Measurements from ENCODE around the gene SPECC1. TPM values are rescaled to one million over a fixed set of nuclear protein-coding genes. Genes with fewer than 3 reads are reported as not detected.

The SPECC1 gene
- total and polyA plus RNA-seq, 2 donors (not counting 1 experiment from before 2014, with no cell fraction given), result 13.4 to 30.9 TPM

DNA sequence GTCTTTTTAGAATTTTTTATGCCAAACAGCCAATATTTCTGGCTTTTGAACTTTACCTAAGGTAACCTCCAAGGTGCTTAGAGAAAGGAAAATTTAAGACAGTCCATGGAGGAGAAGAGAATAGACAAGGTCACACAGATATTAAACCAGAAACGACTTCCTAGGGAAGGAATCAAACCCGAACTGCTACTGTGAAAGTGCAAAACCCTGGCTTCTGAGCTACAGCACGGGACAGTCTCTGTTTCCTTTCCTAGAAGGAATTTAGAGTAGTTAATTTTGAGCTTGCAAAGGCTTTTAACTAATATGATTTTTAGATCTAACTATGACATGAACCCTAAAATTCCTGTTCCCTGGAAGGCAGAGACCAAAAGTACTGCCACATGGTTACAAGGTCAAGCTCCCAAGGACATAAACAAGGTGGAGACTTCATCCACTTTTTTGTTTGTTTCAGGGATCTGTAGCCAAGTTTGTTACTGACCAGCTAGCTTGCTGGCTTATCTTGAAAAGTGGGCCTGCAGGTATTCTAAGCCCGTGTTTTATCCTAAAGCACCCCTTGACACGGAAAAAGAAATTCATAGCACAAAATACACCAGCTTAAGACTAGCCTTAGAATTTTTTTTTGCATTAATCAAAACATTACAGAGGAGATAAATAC, 188.2 kb downstream of the SPECC1 start:
- Histone ChIP-seq H3K27ac (ENCODE audit: insufficient read depth, low read length) (no peak overlapping the region), H4K20me1 (ENCODE audit: control insufficient read depth, extremely low read depth, insufficient read depth, low read length) (no peaks in the 10 kb centered on the region), H3K4me3 (replicated peaks in 1 of 4; ENCODE audit: control extremely low read depth in 1 of 4, insufficient read depth in 1 of 4, low read depth in 3 of 4, low read length in 4 of 4) (no peak overlapping the region), H3K4me2 (ENCODE audit: extremely low read depth, insufficient read depth, low read length) (no peak overlapping the region), H3K36me3 (ENCODE audit: control insufficient read depth, insufficient read depth, low read length) (no peaks in the 10 kb centered on the region), H3K9ac (ENCODE audit: insufficient read depth, low read length) (no peak overlapping the region), H2AFZ (ENCODE audit: low read length) (no peak overlapping the region), H3K27me3 (ENCODE audit: control insufficient read depth, insufficient read depth, low read length) (no peaks in the 10 kb centered on the region), H3K9me3 (ENCODE audit: control insufficient read depth, insufficient read depth, low read depth, low read length) (no peaks in the 10 kb centered on the region), H3K79me2 (ENCODE audit: control insufficient read depth, insufficient read depth, low read length) (no peaks in the 10 kb centered on the region), H3K4me1 (ENCODE audit: control insufficient read depth, extremely low read depth, insufficient read depth, low read length) (peaks cover 5% of the 10 kb centered on the region)
- TF ChIP-seq, protein P1, sequence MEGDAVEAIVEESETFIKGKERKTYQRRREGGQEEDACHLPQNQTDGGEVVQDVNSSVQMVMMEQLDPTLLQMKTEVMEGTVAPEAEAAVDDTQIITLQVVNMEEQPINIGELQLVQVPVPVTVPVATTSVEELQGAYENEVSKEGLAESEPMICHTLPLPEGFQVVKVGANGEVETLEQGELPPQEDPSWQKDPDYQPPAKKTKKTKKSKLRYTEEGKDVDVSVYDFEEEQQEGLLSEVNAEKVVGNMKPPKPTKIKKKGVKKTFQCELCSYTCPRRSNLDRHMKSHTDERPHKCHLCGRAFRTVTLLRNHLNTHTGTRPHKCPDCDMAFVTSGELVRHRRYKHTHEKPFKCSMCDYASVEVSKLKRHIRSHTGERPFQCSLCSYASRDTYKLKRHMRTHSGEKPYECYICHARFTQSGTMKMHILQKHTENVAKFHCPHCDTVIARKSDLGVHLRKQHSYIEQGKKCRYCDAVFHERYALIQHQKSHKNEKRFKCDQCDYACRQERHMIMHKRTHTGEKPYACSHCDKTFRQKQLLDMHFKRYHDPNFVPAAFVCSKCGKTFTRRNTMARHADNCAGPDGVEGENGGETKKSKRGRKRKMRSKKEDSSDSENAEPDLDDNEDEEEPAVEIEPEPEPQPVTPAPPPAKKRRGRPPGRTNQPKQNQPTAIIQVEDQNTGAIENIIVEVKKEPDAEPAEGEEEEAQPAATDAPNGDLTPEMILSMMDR (conservative IDR thresholded peaks at IDR 0.05 in 1 of 2, IDR thresholded peaks at IDR 0.05 in 1 of 2; ENCODE audit: low read depth in 1 of 2, low read length in 2 of 2), result no peak
- TF ChIP-seq EZH2 (IDR thresholded peaks at IDR 0.05; ENCODE audit: low read length, missing control alignments), result no peak
- DNase-seq (ENCODE audit: low read depth in 2 of 2), result no peak

DNA sequence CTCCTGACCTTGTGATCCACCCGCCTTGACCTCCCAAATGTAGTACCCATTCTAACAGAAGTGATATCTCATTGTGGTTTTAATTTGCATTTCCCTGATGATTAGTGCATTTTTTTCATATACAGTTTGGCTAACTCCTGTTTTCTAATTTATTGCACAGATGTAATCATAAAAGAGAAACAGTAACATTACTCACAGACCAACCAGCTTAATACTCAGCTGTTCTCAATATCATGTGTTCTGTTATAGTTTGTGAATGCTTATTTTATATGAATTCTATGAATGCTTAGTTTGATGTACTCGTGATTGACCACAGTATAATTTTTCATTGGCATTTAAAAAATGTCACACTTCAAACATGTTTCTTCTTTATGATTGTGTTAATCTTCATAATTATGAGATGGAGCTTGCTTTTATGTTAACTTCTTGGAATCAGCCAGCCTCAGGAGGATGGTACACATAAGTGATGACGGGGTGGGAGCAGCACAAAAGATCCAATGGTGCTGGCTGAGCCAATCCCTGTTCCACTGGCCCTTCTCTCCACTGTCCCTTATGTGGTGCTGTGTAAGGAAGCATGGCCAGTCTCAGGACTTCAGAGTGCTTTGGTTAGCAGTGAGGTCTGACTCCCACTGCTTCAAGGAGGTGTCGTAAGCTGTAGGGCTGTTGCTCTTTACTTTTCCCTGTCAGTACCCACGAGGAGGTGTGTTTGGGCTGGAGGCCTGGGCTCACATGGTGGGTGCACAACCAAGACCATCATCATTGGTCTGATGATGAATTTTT, 191.0 kb downstream of the SPECC1 start:
- H3K36me3 ChIP-seq (ENCODE audit: control insufficient read depth, insufficient read depth, low read length), result no peaks in the 10 kb centered on the region
- H3K27me3 ChIP-seq (ENCODE audit: control insufficient read depth, insufficient read depth, low read length), result no peaks in the 10 kb centered on the region
- TF ChIP-seq, protein P1 (conservative IDR thresholded peaks at IDR 0.05 in 1 of 2, IDR thresholded peaks at IDR 0.05 in 1 of 2; ENCODE audit: low read depth in 1 of 2, low read length in 2 of 2), result no peak
- no peak for TF ChIP-seq EZH2 (IDR thresholded peaks at IDR 0.05; ENCODE audit: low read length, missing control alignments)
- H3K4me2 ChIP-seq (ENCODE audit: extremely low read depth, insufficient read depth, low read length), result no peak overlapping the region
- H3K9me3 ChIP-seq (ENCODE audit: control insufficient read depth, insufficient read depth, low read depth, low read length), result no peaks in the 10 kb centered on the region
- no peak for DNase-seq (ENCODE audit: low read depth in 2 of 2)
- H3K4me1 ChIP-seq (ENCODE audit: control insufficient read depth, extremely low read depth, insufficient read depth, low read length), result peaks cover 5% of the 10 kb centered on the region
- H3K27ac ChIP-seq (ENCODE audit: insufficient read depth, low read length), result no peak overlapping the region
- H3K79me2 ChIP-seq (ENCODE audit: control insufficient read depth, insufficient read depth, low read length), result no peaks in the 10 kb centered on the region
- no peak overlapping the region for H2AFZ ChIP-seq (ENCODE audit: low read length)
- H3K4me3 ChIP-seq (replicated peaks in 1 of 4; ENCODE audit: control extremely low read depth in 1 of 4, insufficient read depth in 1 of 4, low read depth in 3 of 4, low read length in 4 of 4), result no peak overlapping the region
- no peak overlapping the region for H3K9ac ChIP-seq (ENCODE audit: insufficient read depth, low read length)
- H4K20me1 ChIP-seq (ENCODE audit: control insufficient read depth, extremely low read depth, insufficient read depth, low read length), result no peaks in the 10 kb centered on the region

GRCh38 chr17:20200865-20201458, 191.8 kb downstream of the SPECC1 start:
- no peak for DNase-seq (ENCODE audit: low read depth in 2 of 2)
- Histone ChIP-seq H3K4me3 (replicated peaks in 1 of 4; ENCODE audit: control extremely low read depth in 1 of 4, insufficient read depth in 1 of 4, low read depth in 3 of 4, low read length in 4 of 4) (no peak overlapping the region), H3K4me2 (ENCODE audit: extremely low read depth, insufficient read depth, low read length) (no peak overlapping the region), H3K27me3 (ENCODE audit: control insufficient read depth, insufficient read depth, low read length) (no peaks in the 10 kb centered on the region), H3K9me3 (ENCODE audit: control insufficient read depth, insufficient read depth, low read depth, low read length) (no peaks in the 10 kb centered on the region), H3K9ac (ENCODE audit: insufficient read depth, low read length) (no peak overlapping the region), H3K36me3 (ENCODE audit: control insufficient read depth, insufficient read depth, low read length) (no peaks in the 10 kb centered on the region), H3K79me2 (ENCODE audit: control insufficient read depth, insufficient read depth, low read length) (no peaks in the 10 kb centered on the region), H4K20me1 (ENCODE audit: control insufficient read depth, extremely low read depth, insufficient read depth, low read length) (no peaks in the 10 kb centered on the region), H3K27ac (ENCODE audit: insufficient read depth, low read length) (no peak overlapping the region), H2AFZ (ENCODE audit: low read length) (no peak overlapping the region), H3K4me1 (ENCODE audit: control insufficient read depth, extremely low read depth, insufficient read depth, low read length) (peaks cover 5% of the 10 kb centered on the region)
- TF ChIP-seq EZH2 (IDR thresholded peaks at IDR 0.05; ENCODE audit: low read length, missing control alignments), result no peak
- TF ChIP-seq, protein P1 (conservative IDR thresholded peaks at IDR 0.05 in 1 of 2, IDR thresholded peaks at IDR 0.05 in 1 of 2; ENCODE audit: low read depth in 1 of 2, low read length in 2 of 2), result no peak

Data from fibroblast of lung (primary cell).